H1 (cell line): ENCODE results near the gene ATP11A.

Experiments
- ATF3 ChIP-seq: IDR thresholded peaks from 2 replicates; pipeline ENCODE4 v1.6.1; 2011; ENCODE audit warnings: low read depth, mild to moderate bottlenecking, low read length; ENCODE audit not compliant: insufficient read depth
- BACH1 ChIP-seq: IDR thresholded peaks from 2 replicates; pipeline ENCODE4 v1.6.1; 2012; ENCODE audit warnings: low read length, improper control_type of control experiment
- CTCF ChIP-seq, 3 experiments: IDR thresholded peaks; 1 replicate in 2 of 3; 2 replicates in 1 of 3; pipeline versions ENCODE4 v1.5.1 to v1.6.1; 2011; ENCODE audit warnings: low read length in 3 of 3, mild to moderate bottlenecking in 3 of 3, inconsistent platforms in 2 of 3, low read depth in 1 of 3, moderate library complexity in 1 of 3; ENCODE audit not compliant: insufficient read depth in 1 of 3; ENCODE audit errors: control extremely low read depth in 1 of 3
- EGR1 ChIP-seq: IDR thresholded peaks from 2 replicates; pipeline ENCODE4 v1.6.1; 2011; ENCODE audit warnings: low read depth, low read length, borderline replicate concordance
- EP300 ChIP-seq, 2 experiments: IDR thresholded peaks; 1 replicate in 1 of 2; 2 replicates in 1 of 2; pipeline ENCODE4 v1.6.1; 2011 to 2012; ENCODE audit warnings: low read depth in 2 of 2, low read length in 2 of 2, mild to moderate bottlenecking in 2 of 2, borderline replicate concordance in 1 of 2, inconsistent platforms in 1 of 2, moderate library complexity in 1 of 2
- EZH2 ChIP-seq: fragments of 200-600 bp; sonication (generic); IDR thresholded peaks from 2 replicates; pipeline ENCODE4 v1.7.1; 2012; ENCODE audit warnings: low read depth, mild to moderate bottlenecking, moderate library complexity, low read length, inconsistent platforms; ENCODE audit not compliant: severe bottlenecking
- KDM1A ChIP-seq: fragments of 200-600, 300-600 bp; sonication (generic); IDR thresholded peaks from 2 replicates; pipeline ENCODE4 v1.7.1; 2016; ENCODE audit warnings: mild to moderate bottlenecking, low read length, borderline replicate concordance
- MAFK ChIP-seq: IDR thresholded peaks from 2 replicates; pipeline ENCODE4 v1.6.1; 2012; ENCODE audit warnings: low read depth, mild to moderate bottlenecking, improper control_type of control experiment, low read length
- PHF8 ChIP-seq: fragments of 200-600 bp; sonication (generic); conservative IDR thresholded peaks from 2 replicates; pipeline ENCODE4 v1.7.1; 2012; ENCODE audit warnings: low read depth, mild to moderate bottlenecking, inconsistent platforms, low read length, moderate library complexity
- POLR2A ChIP-seq, 2 experiments: IDR thresholded peaks; 1 replicate in 1 of 2; 2 replicates in 1 of 2; pipeline ENCODE4 v1.6.1; 2011; ENCODE audit warnings: low read depth in 2 of 2, low read length in 2 of 2, mild to moderate bottlenecking in 2 of 2; ENCODE audit errors: control extremely low read depth in 1 of 2
- POLR2AphosphoS5 ChIP-seq: IDR thresholded peaks from 2 replicates; pipeline ENCODE4 v1.6.1; 2011; ENCODE audit warnings: low read depth, low read length
- RAD21 ChIP-seq, 2 experiments: IDR thresholded peaks in 1 of 2; conservative IDR thresholded peaks in 1 of 2; 2 replicates each; pipeline ENCODE4 v1.6.1; 2011; ENCODE audit warnings: low read depth in 2 of 2, low read length in 2 of 2, improper control_type of control experiment in 1 of 2, inconsistent platforms in 1 of 2, mild to moderate bottlenecking in 1 of 2, moderate library complexity in 1 of 2
- SP1 ChIP-seq: IDR thresholded peaks from 2 replicates; pipeline ENCODE4 v1.6.1; 2011; ENCODE audit warnings: low read depth, low read length
- TF ChIP-seq, protein P1 (sequence below): IDR thresholded peaks from 2 replicates; pipeline ENCODE4 v1.6.1; 2011; ENCODE audit warnings: low read length, improper control_type of control experiment

DNA sequence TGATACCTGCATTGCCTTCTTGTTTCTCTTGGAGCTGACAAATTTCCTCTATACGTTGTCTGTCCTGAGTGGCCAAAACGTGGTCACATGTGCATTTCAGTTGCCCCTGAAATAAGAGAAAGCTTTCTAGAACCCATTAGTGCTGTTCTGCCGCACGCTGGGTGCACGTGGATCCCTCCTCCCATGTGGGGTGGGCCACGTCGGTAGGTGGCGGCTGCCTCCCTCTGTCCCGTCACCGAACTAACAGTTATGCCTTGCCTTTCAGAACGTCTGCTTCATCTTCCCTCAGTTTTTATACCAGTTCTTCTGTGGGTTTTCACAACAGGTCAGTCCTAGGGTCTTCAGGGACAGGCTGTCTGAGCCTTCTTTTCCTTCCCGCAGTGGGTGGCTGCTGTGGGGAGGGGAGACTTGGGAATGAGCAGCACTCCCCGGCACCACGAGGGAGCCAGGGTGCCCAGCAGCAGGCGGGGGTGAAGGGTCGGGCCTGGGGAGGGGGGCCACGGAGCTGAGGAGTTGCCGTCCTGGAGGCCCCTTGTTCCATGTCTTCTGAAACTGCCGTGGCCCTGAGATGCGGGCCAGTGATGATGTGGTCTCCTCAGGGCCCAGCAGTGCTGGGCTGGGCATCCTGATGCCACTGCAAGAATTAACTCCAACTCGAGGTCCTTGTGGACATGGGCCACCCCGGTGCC lies 169.4 kb downstream of the ATP11A start:
- TF ChIP-seq POLR2A (IDR thresholded peaks at IDR 0.05; ENCODE audit: control extremely low read depth in 1 of 2, low read depth in 2 of 2, low read length in 2 of 2) (no peak), EZH2 (no peak), EP300 (IDR thresholded peaks at IDR 0.05; ENCODE audit: borderline replicate concordance in 1 of 2, low read depth in 2 of 2, low read length in 2 of 2) (no peak), RAD21 (IDR thresholded peaks at IDR 0.05 in 1 of 2, conservative IDR thresholded peaks at IDR 0.05 in 1 of 2; ENCODE audit: low read depth in 2 of 2, low read length in 2 of 2) (no peak), MAFK (no peak), CTCF (IDR thresholded peaks at IDR 0.05; ENCODE audit: control extremely low read depth in 1 of 3, insufficient read depth in 1 of 3, low read depth in 1 of 3, low read length in 3 of 3) (no peak), POLR2AphosphoS5 (no peak), KDM1A (no peak), ATF3 (no peak), EGR1 (no peak), PHF8 (no peak), BACH1 (no peak), SP1 (no peak)
- TF ChIP-seq, protein P1, sequence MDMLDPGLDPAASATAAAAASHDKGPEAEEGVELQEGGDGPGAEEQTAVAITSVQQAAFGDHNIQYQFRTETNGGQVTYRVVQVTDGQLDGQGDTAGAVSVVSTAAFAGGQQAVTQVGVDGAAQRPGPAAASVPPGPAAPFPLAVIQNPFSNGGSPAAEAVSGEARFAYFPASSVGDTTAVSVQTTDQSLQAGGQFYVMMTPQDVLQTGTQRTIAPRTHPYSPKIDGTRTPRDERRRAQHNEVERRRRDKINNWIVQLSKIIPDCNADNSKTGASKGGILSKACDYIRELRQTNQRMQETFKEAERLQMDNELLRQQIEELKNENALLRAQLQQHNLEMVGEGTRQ: no peak
